HepG2 (cell line): ENCODE results near the gene VEGFA. TPM values are rescaled to one million over a fixed set of nuclear protein-coding genes. Genes with fewer than 3 reads are reported as not detected.

Source experiments
- ARNT ChIP-seq: fragments of 450-650 bp; IDR thresholded peaks from 2 replicates; pipeline ENCODE4 v1.6.1; 2017
- HOXA7 ChIP-seq: sonication (generic); formaldehyde crosslinking; IDR thresholded peaks from 2 replicates; pipeline ENCODE4 v1.8.1; 2022; ENCODE audit warnings: mild to moderate bottlenecking, missing genetic modification reagents, moderate library complexity
- LRRFIP1 ChIP-seq: sonication (generic); formaldehyde crosslinking; conservative IDR thresholded peaks from 2 replicates; pipeline ENCODE4 v1.4.0; 2020; ENCODE audit warnings: missing genetic modification reagents
- MED13 ChIP-seq: sonication (generic); formaldehyde crosslinking; IDR thresholded peaks from 2 replicates; pipeline ENCODE4 v1.5.0; 2020; ENCODE audit warnings: missing genetic modification reagents
- MEIS1 ChIP-seq: sonication (generic); formaldehyde crosslinking; IDR thresholded peaks from 2 replicates; pipeline ENCODE4 v1.9.0; 2021; ENCODE audit warnings: mild to moderate bottlenecking, missing genetic modification reagents, moderate library complexity, borderline replicate concordance
- NCOA1 ChIP-seq: sonication (generic); formaldehyde crosslinking; IDR thresholded peaks from 2 replicates; pipeline ENCODE4 v1.9.0; 2021; ENCODE audit warnings: missing genetic modification reagents
- NFYC ChIP-seq: IDR thresholded peaks from 2 replicates; pipeline ENCODE4 v1.6.1; 2016; ENCODE audit warnings: missing genetic modification reagents, missing compliant biosample characterization
- PITX1 ChIP-seq: sonication (generic); formaldehyde crosslinking; IDR thresholded peaks from 2 replicates; pipeline ENCODE4 v1.5.1; 2020; ENCODE audit warnings: mild to moderate bottlenecking, missing genetic modification reagents
- POLR2G ChIP-seq: fragments of 200-400 bp; formaldehyde crosslinking; IDR thresholded peaks from 2 replicates; pipeline ENCODE4 v1.6.1; 2018; ENCODE audit warnings: mild to moderate bottlenecking, low read depth, low read length, moderate library complexity
- RFXANK ChIP-seq: IDR thresholded peaks from 2 replicates; pipeline ENCODE4 v1.6.1; 2016
- SRY ChIP-seq: sonication (generic); formaldehyde crosslinking; IDR thresholded peaks from 2 replicates; pipeline ENCODE4 v1.8.0; 2022; ENCODE audit warnings: mild to moderate bottlenecking, missing genetic modification reagents
- TBX2 ChIP-seq: sonication (generic); formaldehyde crosslinking; IDR thresholded peaks from 2 replicates; pipeline ENCODE4 v1.5.0; 2020; ENCODE audit warnings: missing genetic modification reagents, mild to moderate bottlenecking, borderline replicate concordance
- TOE1 ChIP-seq: sonication (generic); formaldehyde crosslinking; IDR thresholded peaks from 2 replicates; pipeline ENCODE4 v1.4.0; 2020; ENCODE audit warnings: mild to moderate bottlenecking, missing genetic modification reagents
- ZBTB49 ChIP-seq: sonication (generic); formaldehyde crosslinking; IDR thresholded peaks from 2 replicates; pipeline ENCODE4 v1.4.0; 2020; ENCODE audit warnings: missing genetic modification reagents, borderline replicate concordance
- ZMYM2 ChIP-seq: sonication (generic); formaldehyde crosslinking; IDR thresholded peaks from 2 replicates; pipeline ENCODE4 v1.8.0; 2022; ENCODE audit warnings: mild to moderate bottlenecking, missing genetic modification reagents
- ZNF12 ChIP-seq: sonication (generic); formaldehyde crosslinking; IDR thresholded peaks from 2 replicates; pipeline ENCODE4 v1.5.0; 2020; ENCODE audit warnings: missing genetic modification reagents
- ZNF234 ChIP-seq: sonication (generic); formaldehyde crosslinking; conservative IDR thresholded peaks from 2 replicates; pipeline ENCODE4 v1.5.1; 2020; ENCODE audit warnings: mild to moderate bottlenecking, missing genetic modification reagents
- ZNF781 ChIP-seq: sonication (generic); formaldehyde crosslinking; IDR thresholded peaks from 2 replicates; pipeline ENCODE4 v1.5.1; 2020; ENCODE audit warnings: borderline replicate concordance, mild to moderate bottlenecking, missing genetic modification reagents; ENCODE audit errors: not compliant biosample characterization
- ZSCAN29 ChIP-seq: sonication (generic); formaldehyde crosslinking; conservative IDR thresholded peaks from 2 replicates; pipeline ENCODE4 v1.4.0; 2020; ENCODE audit warnings: mild to moderate bottlenecking, missing genetic modification reagents
- polyA plus RNA-seq, 8 experiments: library from polyadenylated mRNA; depleted of rRNA in 3 of 8; stranded (reverse) in 7 of 8; unstranded in 1 of 8; fragments of >200 nt; fragmentation: Illumina TruSeq in 4 of 8; extraction: Trizol in 4 of 8; gene quantifications; 2 replicates each; pipeline versions ENCODE4 v1.2.1 to v1.2.3, GENCODE V29; 2011 to 2016; ENCODE audit warnings: low read depth in 4 of 8, missing spikeins in 1 of 8, mixed read lengths in 1 of 8; ENCODE audit not compliant: insufficient read depth in 1 of 8
- total RNA-seq, 5 experiments: library from RNA; depleted of rRNA; stranded (reverse); fragments of >200 nt; fragmentation: Illumina TruSeq; extraction: Trizol; gene quantifications; 2 replicates each; pipeline ENCODE4 v1.2.3, GENCODE V29; 2016; ENCODE audit warnings: low read depth in 1 of 5
- TF ChIP-seq, protein P1 (sequence below): sonication (generic); formaldehyde crosslinking; IDR thresholded peaks from 2 replicates; pipeline ENCODE4; 2020; ENCODE audit warnings: missing genetic modification reagents, mild to moderate bottlenecking, borderline replicate concordance
- TF ChIP-seq, protein P2 (sequence below): sonication (generic); formaldehyde crosslinking; IDR thresholded peaks from 2 replicates; pipeline ENCODE4 v1.8.0; 2023; ENCODE audit warnings: mild to moderate bottlenecking, missing genetic modification reagents

The VEGFA gene
- total and polyA plus RNA-seq, 2 of the 13 experiments (the other 11 are each of a cell fraction or from before 2014, with no cell fraction given), result 68.1 to 629 TPM

- TF ChIP-seq, protein P1, sequence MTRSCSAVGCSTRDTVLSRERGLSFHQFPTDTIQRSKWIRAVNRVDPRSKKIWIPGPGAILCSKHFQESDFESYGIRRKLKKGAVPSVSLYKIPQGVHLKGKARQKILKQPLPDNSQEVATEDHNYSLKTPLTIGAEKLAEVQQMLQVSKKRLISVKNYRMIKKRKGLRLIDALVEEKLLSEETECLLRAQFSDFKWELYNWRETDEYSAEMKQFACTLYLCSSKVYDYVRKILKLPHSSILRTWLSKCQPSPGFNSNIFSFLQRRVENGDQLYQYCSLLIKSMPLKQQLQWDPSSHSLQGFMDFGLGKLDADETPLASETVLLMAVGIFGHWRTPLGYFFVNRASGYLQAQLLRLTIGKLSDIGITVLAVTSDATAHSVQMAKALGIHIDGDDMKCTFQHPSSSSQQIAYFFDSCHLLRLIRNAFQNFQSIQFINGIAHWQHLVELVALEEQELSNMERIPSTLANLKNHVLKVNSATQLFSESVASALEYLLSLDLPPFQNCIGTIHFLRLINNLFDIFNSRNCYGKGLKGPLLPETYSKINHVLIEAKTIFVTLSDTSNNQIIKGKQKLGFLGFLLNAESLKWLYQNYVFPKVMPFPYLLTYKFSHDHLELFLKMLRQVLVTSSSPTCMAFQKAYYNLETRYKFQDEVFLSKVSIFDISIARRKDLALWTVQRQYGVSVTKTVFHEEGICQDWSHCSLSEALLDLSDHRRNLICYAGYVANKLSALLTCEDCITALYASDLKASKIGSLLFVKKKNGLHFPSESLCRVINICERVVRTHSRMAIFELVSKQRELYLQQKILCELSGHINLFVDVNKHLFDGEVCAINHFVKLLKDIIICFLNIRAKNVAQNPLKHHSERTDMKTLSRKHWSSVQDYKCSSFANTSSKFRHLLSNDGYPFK, result no peak
- TF ChIP-seq SRY (peak; percentile 54; the same call in 1 of the 2 replicates), ZNF234 (CRISPR knock-in tag) (no peak), HOXA7 (no peak), ZMYM2 (CRISPR knock-in tag) (no peak), POLR2G (peak; percentile 36), TBX2 (no peak), MED13 (CRISPR knock-in tag) (no peak), RFXANK (CRISPR knock-in tag) (0 out of 2 replicates have a peak, but pooled peaks have one; percentile 31), ZBTB49 (CRISPR knock-in tag) (no peak), MEIS1 (CRISPR knock-in tag) (no peak), TOE1 (CRISPR knock-in tag) (no peak), LRRFIP1 (CRISPR knock-in tag) (no peak), ZNF781 (CRISPR knock-in tag) (no peak), ZSCAN29 (CRISPR knock-in tag) (0 out of 2 replicates have a peak, but pooled peaks have one; percentile 39), ZNF12 (no peak), ARNT (no peak), NCOA1 (CRISPR knock-in tag) (no peak), PITX1 (CRISPR knock-in tag) (no peak), NFYC (CRISPR knock-in tag) (no peak)
- TF ChIP-seq, protein P2, sequence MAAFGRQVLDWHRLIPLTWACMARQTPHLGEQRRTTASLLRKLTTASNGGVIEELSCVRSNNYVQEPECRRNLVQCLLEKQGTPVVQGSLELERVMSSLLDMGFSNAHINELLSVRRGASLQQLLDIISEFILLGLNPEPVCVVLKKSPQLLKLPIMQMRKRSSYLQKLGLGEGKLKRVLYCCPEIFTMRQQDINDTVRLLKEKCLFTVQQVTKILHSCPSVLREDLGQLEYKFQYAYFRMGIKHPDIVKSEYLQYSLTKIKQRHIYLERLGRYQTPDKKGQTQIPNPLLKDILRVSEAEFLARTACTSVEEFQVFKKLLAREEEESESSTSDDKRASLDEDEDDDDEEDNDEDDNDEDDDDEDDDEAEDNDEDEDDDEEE, result peak; percentile 66; the same call in 1 of the 2 replicates
These were observed 3.3 kb downstream of the VEGFA start (continued) for GRCh38 chr6:43773050-43773979.
